Stimulated activated CD8-positive, alpha-beta memory T cell treated with anti-CD3 and anti-CD28 coated beads, Interleukin-2, amount 100 ng/mL, for 48 hours (primary cell): ENCODE data around the gene STARD6.
"Not testable (repeated sequence)": the region's sequence is repeated elsewhere in the genome, so short reads cannot be mapped to it uniquely, and the experiment has no call there.

ENCODE experiments used
- DNase-seq, 2 donors: peaks; one replicate each; pipeline ENCODE4 v3.0.0-alpha.2; 2020; ENCODE audit warnings: low read depth in 2 of 2

The STARD6 gene

GRCh38 chr18:54338230-54338629, 19.4 kb downstream of the STARD6 start:
- DNase-seq, result no peak

- no peak for DNase-seq
These were observed 22.0 kb downstream of the STARD6 start for GRCh38 chr18:54335638-54336173.

- no peak for DNase-seq
These were observed 26.7 kb downstream of the STARD6 start for GRCh38 chr18:54330768-54331548.

- DNase-seq, result no peak
These were observed 27.9 kb downstream of the STARD6 start for GRCh38 chr18:54329787-54330186.

GRCh38 chr18:54327818-54328217, 29.8 kb downstream of the STARD6 start:
- DNase-seq, result no peak

GRCh38 chr18:54323970-54324369, 33.7 kb downstream of the STARD6 start:
- DNase-seq, result no peak

GRCh38 chr18:54323561-54323960, 34.1 kb downstream of the STARD6 start:
- no peak for DNase-seq

- no peak for DNase-seq
These were observed 41.4 kb downstream of the STARD6 start for GRCh38 chr18:54316071-54316820.

- DNase-seq, result not testable (repeated sequence)
These were observed 48.1 kb downstream of the STARD6 start for GRCh38 chr18:54309564-54309963.

GRCh38 chr18:54303408-54303807, 54.2 kb downstream of the STARD6 start:
- DNase-seq, result no peak

GRCh38 chr18:54298991-54299390, 58.7 kb downstream of the STARD6 start:
- DNase-seq, result not testable (repeated sequence)

- DNase-seq, result no peak
These were observed 61.6 kb downstream of the STARD6 start for GRCh38 chr18:54296062-54296461.

GRCh38 chr18:54294274-54294673, 63.4 kb downstream of the STARD6 start:
- DNase-seq, result no peak

- peak; percentile 43 to 58 for DNase-seq
These were observed 72.5 kb downstream of the STARD6 start for GRCh38 chr18:54284981-54285785.

GRCh38 chr18:54284535-54284934, 73.1 kb downstream of the STARD6 start:
- DNase-seq, result no peak

- DNase-seq, result no peak
These were observed 77.5 kb downstream of the STARD6 start for GRCh38 chr18:54280220-54280569.

- no peak for DNase-seq
These were observed 78.0 kb downstream of the STARD6 start for GRCh38 chr18:54279477-54280219.

- no peak for DNase-seq
These were observed 79.0 kb downstream of the STARD6 start for GRCh38 chr18:54278615-54279014.

GRCh38 chr18:54277899-54278298, 79.8 kb downstream of the STARD6 start:
- no peak for DNase-seq
